ENCODE results near the gene SORCS2.

GRCh38 chr4:7552466-7552865 lies 360.1 kb downstream of the SORCS2 start:
- TF ChIP-seq CTCF (IDR thresholded peaks at IDR 0.05), result no peak
- no peak for TF ChIP-seq POLR2A (IDR thresholded peaks at IDR 0.05)
